Mammary epithelial cell (primary cell): ENCODE data around the gene GTF2A2.

Experiments
- CTCF ChIP-seq, 2 donors: IDR thresholded peaks in 1 of 2; conservative IDR thresholded peaks in 1 of 2; 2 replicates each; pipeline ENCODE4 v1.5.1; 2011 to 2012; ENCODE audit warnings: inconsistent platforms in 2 of 2, low read length in 2 of 2, mild to moderate bottlenecking in 2 of 2, control low read depth in 1 of 2, low read depth in 1 of 2; ENCODE audit not compliant: insufficient read depth in 1 of 2; ENCODE audit errors: extremely low read depth in 1 of 2
- EZH2 ChIP-seq: IDR thresholded peaks from 2 replicates; pipeline ENCODE4 v1.6.1; 2012; ENCODE audit warnings: low read length, inconsistent platforms, borderline replicate concordance

DNA sequence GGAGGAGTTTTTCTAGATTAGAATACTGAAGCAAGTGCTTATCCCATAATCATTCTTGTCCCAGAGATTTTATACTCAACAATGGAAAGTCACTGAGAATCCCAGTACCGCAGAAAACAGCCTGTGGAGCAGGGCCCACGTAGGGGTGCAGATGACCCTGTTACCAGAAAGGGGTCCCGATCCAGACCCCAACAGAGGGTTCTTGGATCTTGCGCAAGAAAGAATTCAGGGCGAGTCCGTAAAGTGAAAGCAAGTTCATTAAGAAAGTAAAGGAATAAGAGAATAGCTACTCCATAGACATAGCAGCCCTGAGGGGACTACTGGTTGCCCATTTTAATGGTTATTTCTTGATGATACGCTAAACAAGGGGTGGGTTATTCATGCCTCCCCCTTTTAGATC lies 43.2 kb downstream of the GTF2A2 start:
- TF ChIP-seq CTCF (conservative IDR thresholded peaks at IDR 0.05 in 1 of 2, IDR thresholded peaks at IDR 0.05 in 1 of 2; ENCODE audit: extremely low read depth in 1 of 2, insufficient read depth in 1 of 2, low read depth in 1 of 2, low read length in 2 of 2) (no peak), EZH2 (no peak)
